ENCODE measurements around the gene PDE8A.

The PDE8A gene

GRCh38 chr15:85089929-85090597 is 108.4 kb downstream of the PDE8A start (continued):
- TF ChIP-seq ATF2 (tag by site-specific recombination; IDR thresholded peaks at IDR 0.05; ENCODE audit: low read depth) (no peak), ZNF394 (tag by site-specific recombination; IDR thresholded peaks at IDR 0.05; ENCODE audit: borderline replicate concordance) (no peak), ZNF785 (tag by site-specific recombination; IDR thresholded peaks at IDR 0.05) (no peak)

- H3K36me3 ChIP-seq (ENCODE audit: control insufficient read depth in 2 of 2, insufficient read depth in 1 of 2, low read length in 2 of 2): peaks cover 14 to 17% of the 10 kb centered on the region in 2 experiments
- H3K4me3 ChIP-seq (ENCODE audit: low read depth, low read length): no peak overlapping the region
- no peaks in the 10 kb centered on the region for H3K9me3 ChIP-seq (ENCODE audit: control insufficient read depth, insufficient read depth, low read depth, low read length)
- TF ChIP-seq ZNF202 (tag by site-specific recombination; IDR thresholded peaks at IDR 0.05; ENCODE audit: borderline replicate concordance): no peak
- TF ChIP-seq INSM2 (tag by site-specific recombination; IDR thresholded peaks at IDR 0.05): no peak
- no peak for TF ChIP-seq ZNF157 (tag by site-specific recombination; IDR thresholded peaks at IDR 0.05)
- TF ChIP-seq ZNF629 (tag by site-specific recombination; IDR thresholded peaks at IDR 0.05): no peak
- no peak for TF ChIP-seq YY2 (tag by site-specific recombination; IDR thresholded peaks at IDR 0.05)
- TF ChIP-seq ZNF654 (tag by site-specific recombination; IDR thresholded peaks at IDR 0.05; ENCODE audit: low read depth): no peak
- TF ChIP-seq TCF7L2 (IDR thresholded peaks at IDR 0.05; ENCODE audit: borderline replicate concordance, low read depth, low read length): no peak
- no peak for TF ChIP-seq ZNF302 (tag by site-specific recombination; IDR thresholded peaks at IDR 0.05; ENCODE audit: low read depth)
- TF ChIP-seq ZNF514 (tag by site-specific recombination; IDR thresholded peaks at IDR 0.05): no peak
- TF ChIP-seq ZNF473 (tag by site-specific recombination; IDR thresholded peaks at IDR 0.05): no peak
- TF ChIP-seq TSHZ1 (tag by site-specific recombination; IDR thresholded peaks at IDR 0.05; ENCODE audit: borderline replicate concordance): no peak
- no peak for TF ChIP-seq ZSCAN4 (tag by site-specific recombination; IDR thresholded peaks at IDR 0.05)
- no peak for TF ChIP-seq ZXDB (tag by site-specific recombination; IDR thresholded peaks at IDR 0.05)
- ChIA-PET POLR2A (no interaction called here), CTCF (interaction anchor here (0.5 to 0.6 kb wide), 2 partner anchors 37 to 47 kb away, joined by 3 to 6 read pairs; no protein-coding TSS in a partner anchor)
- no peak overlapping the region for H3K27ac ChIP-seq (ENCODE audit: extremely low read depth, low read depth, low read length)
- no peaks in the 10 kb centered on the region for H3K4me1 ChIP-seq (ENCODE audit: control insufficient read depth, insufficient read depth, low read length)
These were observed 110.3 kb downstream of the PDE8A start for GRCh38 chr15:85091990-85092389.
